ENCODE measurements around the gene FGF10.

The FGF10 gene

GRCh38 chr5:44389090-44389822 is at the start of gene FGF10:
Gene FGF10 (minus strand): TSS chr5:44389420. CDS start chr5:44388682, 738 bp downstream.
- no peak for DNase-seq

DNA sequence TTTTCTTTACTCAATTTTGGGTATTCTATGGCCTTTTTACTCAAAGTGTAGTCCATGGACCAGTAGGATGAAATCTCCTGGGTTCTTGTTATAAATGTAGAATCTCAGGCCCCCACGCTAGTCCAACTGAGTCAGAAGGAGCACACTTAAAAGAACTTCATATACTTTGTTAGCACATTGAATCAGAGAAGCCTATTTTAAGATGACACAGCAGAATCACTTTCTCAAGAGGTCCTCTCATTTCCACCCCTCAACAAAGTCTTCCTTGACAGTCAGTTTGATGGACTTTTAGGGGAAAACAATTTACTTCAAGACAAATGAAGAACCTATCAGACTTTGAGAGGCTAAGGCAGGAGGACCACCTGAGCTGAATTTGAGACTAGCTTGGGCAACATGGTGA is 37.7 kb upstream of the FGF10 start:
- DNase-seq: no peak

GRCh38 chr5:44412286-44412685 is 23.1 kb upstream of the FGF10 start:
- DNase-seq: no peak

DNA sequence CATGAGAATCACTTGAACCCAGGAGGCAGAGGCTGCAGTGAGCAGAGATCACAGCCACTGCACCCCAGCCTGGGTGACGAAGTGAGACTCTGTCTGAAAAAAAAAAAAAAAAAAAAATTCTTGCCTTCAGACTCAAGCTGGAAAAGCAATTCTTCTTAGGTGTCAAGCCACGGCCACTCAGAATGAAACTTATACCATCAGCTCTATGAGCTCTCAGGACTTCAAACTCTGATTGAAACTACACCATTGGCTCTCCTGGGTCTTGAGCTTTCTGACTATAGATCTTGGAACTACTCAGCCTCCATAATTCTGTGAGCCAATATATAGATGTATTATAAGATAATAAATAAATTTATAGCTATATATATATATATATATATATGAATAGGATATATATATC is 12.9 kb upstream of the FGF10 start:
- no peak for DNase-seq

DNA sequence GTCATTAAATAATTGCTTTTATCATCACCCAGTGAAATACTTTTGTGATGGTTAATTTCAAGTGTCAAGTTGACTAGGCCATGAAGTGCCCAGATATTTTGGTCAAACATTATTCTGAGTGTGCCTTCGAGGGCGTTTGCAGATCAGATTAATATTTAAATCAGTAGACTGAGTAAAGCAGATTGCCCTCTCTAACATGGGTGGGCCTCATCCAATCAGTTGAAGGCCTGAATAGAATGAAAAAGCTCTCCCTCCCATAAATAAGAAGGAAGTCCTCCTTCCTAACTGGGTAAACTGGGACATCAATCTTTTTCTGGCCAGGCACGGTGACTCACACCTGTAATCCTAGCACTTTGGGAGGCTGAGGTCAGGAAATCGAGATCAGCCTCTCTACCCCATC is 12.4 kb upstream of the FGF10 start:
- DNase-seq: no peak

GRCh38 chr5:44398382-44398781 is 9.2 kb upstream of the FGF10 start:
- DNase-seq: no peak

GRCh38 chr5:44396312-44396711 is 7.1 kb upstream of the FGF10 start:
- no peak for DNase-seq

GRCh38 chr5:44390351-44390750 is 1.1 kb upstream of the FGF10 start:
- no peak for DNase-seq

GRCh38 chr5:44389823-44390143 is 563 bp upstream of the FGF10 start:
- DNase-seq: no peak

GRCh38 chr5:44388321-44389089 is 715 bp downstream of the FGF10 start:
- DNase-seq: no peak

- DNase-seq: no peak
Observed at GRCh38 chr5:44387921-44388320, 1.3 kb downstream of the FGF10 start.

GRCh38 chr5:44387406-44387805 is 1.8 kb downstream of the FGF10 start:
- DNase-seq: no peak

- no peak for DNase-seq
Observed at GRCh38 chr5:44385291-44385900, 3.8 kb downstream of the FGF10 start.

DNA sequence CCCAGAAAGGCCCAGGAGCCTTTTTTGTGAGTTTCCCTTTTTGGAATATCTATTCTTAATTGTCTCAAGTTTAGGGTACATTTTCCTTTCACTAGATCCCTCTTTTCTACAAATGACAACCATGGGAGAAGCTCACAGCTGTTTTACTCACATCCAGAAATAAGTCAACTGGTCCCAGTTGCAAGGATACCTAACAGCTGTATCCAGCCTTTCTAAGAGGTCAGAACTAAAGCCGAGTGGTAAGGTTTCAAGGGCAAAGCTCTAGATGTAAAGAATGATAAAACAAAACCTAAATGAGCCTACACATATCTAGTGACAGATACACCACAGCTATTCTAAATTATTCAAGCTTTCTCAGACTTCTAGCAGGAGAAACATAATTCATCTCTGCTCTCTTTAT is 4.4 kb downstream of the FGF10 start:
- DNase-seq: no peak

DNA sequence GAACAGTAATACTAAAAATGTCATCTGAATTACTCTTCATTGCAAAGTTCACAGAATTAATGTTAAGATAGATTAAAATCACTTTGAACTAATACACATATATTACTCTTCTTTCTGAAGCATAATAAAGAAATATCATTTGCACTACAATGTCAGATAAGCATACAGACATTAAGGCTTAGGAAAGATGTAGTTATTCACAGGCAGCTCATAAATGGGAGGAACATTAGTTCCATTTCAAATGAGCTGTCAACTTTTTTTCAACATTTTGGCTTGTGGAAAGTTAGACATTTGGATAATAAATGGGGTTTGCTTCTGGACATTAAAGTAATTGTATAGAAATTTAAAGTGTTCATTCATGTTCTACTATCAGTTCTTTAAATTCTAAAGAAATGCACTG is 6.3 kb downstream of the FGF10 start:
- DNase-seq: no peak

DNA sequence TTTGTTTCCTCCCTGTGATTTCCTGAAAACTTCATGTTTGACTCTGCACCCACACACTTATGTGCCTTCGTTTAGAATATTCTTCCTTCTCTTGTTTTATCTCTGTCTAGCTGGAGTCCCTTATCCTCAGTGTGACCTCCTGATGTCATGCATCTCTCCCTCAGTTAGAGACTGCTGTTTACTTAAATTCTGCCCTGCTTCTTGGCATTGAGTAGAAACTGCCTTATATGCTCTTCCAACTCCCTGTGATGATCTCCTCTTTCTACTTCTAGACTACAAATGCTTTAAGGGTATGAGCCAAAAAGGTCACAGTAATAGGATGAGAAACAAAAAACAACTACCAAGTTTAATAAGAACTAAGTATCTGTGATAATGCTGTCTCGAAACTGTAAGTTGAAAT is 12.2 kb downstream of the FGF10 start:
- DNase-seq: no peak

DNA sequence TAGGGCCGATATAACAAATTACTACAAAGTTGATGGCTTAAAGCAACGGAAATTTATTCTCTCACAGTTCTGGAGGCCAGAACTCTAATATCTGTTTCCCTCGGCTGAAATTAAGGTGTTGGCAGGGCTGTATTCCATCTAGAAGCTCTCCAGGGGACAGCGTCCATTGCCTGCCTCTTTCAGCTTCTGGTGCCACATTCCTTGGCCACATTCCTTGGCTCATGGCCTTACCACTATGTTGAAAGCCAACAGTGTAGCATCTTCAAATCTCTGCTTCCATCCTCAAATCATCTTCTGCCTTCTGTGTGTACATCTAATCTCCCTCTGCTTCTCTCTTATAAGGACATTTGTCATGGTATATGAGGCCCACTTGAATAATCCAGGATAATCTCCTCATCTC is 17.2 kb downstream of the FGF10 start:
- no peak for DNase-seq

DNA sequence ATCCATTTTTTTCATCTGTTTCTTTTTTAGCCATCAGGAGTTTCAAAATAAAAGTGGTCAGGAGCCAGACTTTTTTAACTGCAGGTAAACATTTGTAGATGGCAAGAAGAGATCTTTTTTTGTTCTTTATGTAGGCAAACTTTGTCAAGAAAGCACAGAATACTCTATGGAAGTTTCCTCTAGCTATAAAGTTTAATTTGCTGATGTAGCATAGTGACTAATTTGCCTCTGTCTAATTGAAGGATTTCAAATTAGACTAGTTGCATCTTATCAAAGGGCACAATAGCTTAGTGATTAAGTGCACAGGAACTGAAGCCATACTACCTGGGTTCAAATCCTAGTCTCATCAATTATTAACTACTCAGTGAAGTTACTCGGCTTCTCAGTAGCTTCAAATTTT is 22.0 kb downstream of the FGF10 start:
- DNase-seq: no peak

- DNase-seq: no peak
Observed at GRCh38 chr5:44365345-44365744, 23.9 kb downstream of the FGF10 start.

- no peak for DNase-seq
Observed at GRCh38 chr5:44364097-44364496, 25.1 kb downstream of the FGF10 start.

DNA sequence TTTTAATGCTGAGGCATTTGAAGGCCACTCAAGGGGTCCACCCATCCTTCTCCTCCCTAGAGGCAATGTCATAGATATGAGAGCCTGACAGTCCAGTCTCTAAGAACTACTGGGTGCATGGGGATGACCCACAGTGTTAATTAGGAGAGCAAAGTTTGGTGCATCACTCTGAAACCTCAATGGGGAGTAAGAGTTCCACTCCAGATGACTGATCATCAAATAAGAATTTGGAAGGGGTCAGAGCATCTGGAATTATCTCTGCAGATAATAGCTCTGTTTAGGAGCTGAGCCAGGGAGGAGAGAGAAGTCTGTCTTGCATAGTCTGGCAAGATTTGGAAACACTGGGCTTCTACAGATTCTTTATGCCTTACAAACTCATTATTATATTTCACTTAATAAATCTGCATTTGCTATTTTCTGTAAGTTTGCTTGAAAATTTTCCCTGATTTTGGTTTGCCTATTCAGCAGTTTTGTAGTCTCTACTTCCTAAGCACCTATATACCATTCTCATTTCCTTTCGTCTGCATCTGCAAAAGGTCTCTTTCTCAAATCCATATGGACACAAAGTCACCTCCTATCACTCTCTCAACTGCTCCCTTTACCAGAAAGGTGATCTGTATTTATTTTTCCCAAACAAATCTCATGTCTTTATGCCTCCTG is 27.7 kb downstream of the FGF10 start:
- DNase-seq: no peak

DNA sequence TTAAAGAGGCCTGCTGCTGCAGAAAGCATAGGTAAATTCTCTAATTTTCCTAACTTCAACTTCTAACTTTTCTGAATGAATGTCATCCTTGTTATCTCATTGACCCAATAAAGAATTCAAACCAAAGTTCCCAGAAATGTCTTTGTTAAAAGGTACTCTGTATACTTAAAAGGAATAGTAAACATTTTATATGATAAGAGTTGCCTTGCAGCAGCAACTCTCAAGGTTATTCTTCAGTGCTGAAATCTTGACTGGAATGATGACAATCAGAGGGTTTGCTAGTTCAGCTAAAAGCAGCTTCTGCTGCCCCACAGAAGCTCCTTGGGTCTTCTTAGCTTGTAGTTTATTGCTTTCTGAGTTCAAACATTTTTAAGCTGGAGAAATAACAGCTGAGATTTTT is 28.3 kb downstream of the FGF10 start:
- DNase-seq: no peak

GRCh38 chr5:44358421-44358820 is 30.8 kb downstream of the FGF10 start:
- DNase-seq: no peak

- DNase-seq: no peak
Observed at GRCh38 chr5:44356231-44356630, 33.0 kb downstream of the FGF10 start.

Data from activated naive CD4-positive, alpha-beta T cell (primary cell).